ENCODE measurements around the gene FRAT1. TPM values are rescaled to one million over a fixed set of nuclear protein-coding genes. Genes with fewer than 3 reads are reported as not detected.

The FRAT1 gene
- polyA plus RNA-seq, 1 of the 3 experiments (the other 2 are of a cell fraction): 1.8 TPM

DNA sequence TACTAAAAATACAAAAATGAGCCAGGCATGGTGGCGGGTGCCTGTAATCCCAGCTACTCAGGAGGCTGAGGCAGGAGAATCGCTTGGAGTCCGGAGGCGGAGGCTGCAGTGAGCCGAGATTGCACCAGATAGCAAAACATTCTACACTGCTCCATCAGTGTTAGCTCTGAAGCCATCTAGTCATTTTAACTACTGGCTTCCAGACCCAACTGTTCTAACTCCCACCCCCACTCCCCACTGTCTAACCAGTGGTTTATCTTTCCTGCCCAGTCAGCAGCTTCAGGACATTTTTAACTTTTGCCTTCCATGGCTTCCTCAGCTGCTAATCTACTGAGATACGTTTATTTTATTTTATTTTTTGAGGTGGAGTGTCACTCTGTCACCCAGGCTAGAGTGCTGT is 6.2 kb upstream of the FRAT1 start:
- 57% methylated on average over 2 of the region's 6 CpGs for WGBS (ENCODE audit: low lambda C conversion rate)
- POLR2A ChIA-PET: no interaction called here
- CTCF ChIA-PET: no interaction called here

GRCh38 chr10:97314671-97315070 is 4.4 kb upstream of the FRAT1 start:
- ChIA-PET CTCF (interaction anchor here (1.0 to 1.7 kb wide), 3 partner anchors 16 to 36 kb away, joined by 3 to 4 read pairs (median 4); no protein-coding TSS in a partner anchor), POLR2A (no interaction called here)
- Histone ChIP-seq H3K9me2 (no peaks in the 10 kb centered on the region), H3K36me3 (replicated peaks in 1 of 2; ENCODE audit: control insufficient read depth in 1 of 2, insufficient read depth in 2 of 2, low read length in 1 of 2) (no peaks in the 10 kb centered on the region), H3K4me1 (ENCODE audit: control insufficient read depth in 1 of 2, insufficient read depth in 2 of 2, low read depth in 1 of 2, low read length in 1 of 2) (no peaks in the 10 kb centered on the region; a peak in 1 of 4 replicates), H3K79me2 (ENCODE audit: insufficient read depth) (no peaks in the 10 kb centered on the region), H3K27ac (ENCODE audit: low read depth in 2 of 2, low read length in 1 of 2) (no peak overlapping the region), H3K9ac (no peak overlapping the region), H3K4me2 (no peak overlapping the region), H3K4me3 (ENCODE audit: low read depth in 2 of 2, low read length in 1 of 2) (no peak overlapping the region), H3F3A (replicated peaks; ENCODE audit: insufficient read depth) (no peaks in the 10 kb centered on the region), H2AFZ (ENCODE audit: low read depth) (no peak overlapping the region), H3K9me3 (no peaks in the 10 kb centered on the region), H3K27me3 (ENCODE audit: insufficient read depth) (no peaks in the 10 kb centered on the region), H4K20me1 (ENCODE audit: insufficient read depth) (no peaks in the 10 kb centered on the region)
- WGBS (ENCODE audit: low lambda C conversion rate): 45% methylated on average over 4 of the region's 4 CpGs
- DNase-seq: no peak
- no peak for TF ChIP-seq SMC3 (IDR thresholded peaks at IDR 0.05; ENCODE audit: low read depth, low read length)
- no peak for TF ChIP-seq EP300 (IDR thresholded peaks at IDR 0.05; ENCODE audit: borderline replicate concordance in 1 of 2, low read depth in 1 of 2, low read length in 1 of 2)
- TF ChIP-seq TEAD4 (IDR thresholded peaks at IDR 0.05; ENCODE audit: borderline replicate concordance, insufficient read depth): no peak
- TF ChIP-seq, protein P1, sequence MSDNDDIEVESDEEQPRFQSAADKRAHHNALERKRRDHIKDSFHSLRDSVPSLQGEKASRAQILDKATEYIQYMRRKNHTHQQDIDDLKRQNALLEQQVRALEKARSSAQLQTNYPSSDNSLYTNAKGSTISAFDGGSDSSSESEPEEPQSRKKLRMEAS (IDR thresholded peaks at IDR 0.05; ENCODE audit: low read depth): no peak
- no peak for TF ChIP-seq YY1 (IDR thresholded peaks at IDR 0.05; ENCODE audit: low read depth)
- no peak for TF ChIP-seq ELF1 (IDR thresholded peaks at IDR 0.05)
- TF ChIP-seq TCF12 (IDR thresholded peaks at IDR 0.05): no peak
- TF ChIP-seq JUND (IDR thresholded peaks at IDR 0.05): no peak
- TF ChIP-seq, protein P2, sequence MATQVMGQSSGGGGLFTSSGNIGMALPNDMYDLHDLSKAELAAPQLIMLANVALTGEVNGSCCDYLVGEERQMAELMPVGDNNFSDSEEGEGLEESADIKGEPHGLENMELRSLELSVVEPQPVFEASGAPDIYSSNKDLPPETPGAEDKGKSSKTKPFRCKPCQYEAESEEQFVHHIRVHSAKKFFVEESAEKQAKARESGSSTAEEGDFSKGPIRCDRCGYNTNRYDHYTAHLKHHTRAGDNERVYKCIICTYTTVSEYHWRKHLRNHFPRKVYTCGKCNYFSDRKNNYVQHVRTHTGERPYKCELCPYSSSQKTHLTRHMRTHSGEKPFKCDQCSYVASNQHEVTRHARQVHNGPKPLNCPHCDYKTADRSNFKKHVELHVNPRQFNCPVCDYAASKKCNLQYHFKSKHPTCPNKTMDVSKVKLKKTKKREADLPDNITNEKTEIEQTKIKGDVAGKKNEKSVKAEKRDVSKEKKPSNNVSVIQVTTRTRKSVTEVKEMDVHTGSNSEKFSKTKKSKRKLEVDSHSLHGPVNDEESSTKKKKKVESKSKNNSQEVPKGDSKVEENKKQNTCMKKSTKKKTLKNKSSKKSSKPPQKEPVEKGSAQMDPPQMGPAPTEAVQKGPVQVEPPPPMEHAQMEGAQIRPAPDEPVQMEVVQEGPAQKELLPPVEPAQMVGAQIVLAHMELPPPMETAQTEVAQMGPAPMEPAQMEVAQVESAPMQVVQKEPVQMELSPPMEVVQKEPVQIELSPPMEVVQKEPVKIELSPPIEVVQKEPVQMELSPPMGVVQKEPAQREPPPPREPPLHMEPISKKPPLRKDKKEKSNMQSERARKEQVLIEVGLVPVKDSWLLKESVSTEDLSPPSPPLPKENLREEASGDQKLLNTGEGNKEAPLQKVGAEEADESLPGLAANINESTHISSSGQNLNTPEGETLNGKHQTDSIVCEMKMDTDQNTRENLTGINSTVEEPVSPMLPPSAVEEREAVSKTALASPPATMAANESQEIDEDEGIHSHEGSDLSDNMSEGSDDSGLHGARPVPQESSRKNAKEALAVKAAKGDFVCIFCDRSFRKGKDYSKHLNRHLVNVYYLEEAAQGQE (IDR thresholded peaks at IDR 0.05; ENCODE audit: low read depth, low read length): no peak
- TF ChIP-seq POLR2AphosphoS5 (IDR thresholded peaks at IDR 0.05; ENCODE audit: low read depth, low read length): no peak
- TF ChIP-seq MXI1 (IDR thresholded peaks at IDR 0.05; ENCODE audit: low read depth, low read length): no peak
- TF ChIP-seq SIN3A (IDR thresholded peaks at IDR 0.05; ENCODE audit: borderline replicate concordance, low read depth, low read length): no peak
- TF ChIP-seq, protein P3, sequence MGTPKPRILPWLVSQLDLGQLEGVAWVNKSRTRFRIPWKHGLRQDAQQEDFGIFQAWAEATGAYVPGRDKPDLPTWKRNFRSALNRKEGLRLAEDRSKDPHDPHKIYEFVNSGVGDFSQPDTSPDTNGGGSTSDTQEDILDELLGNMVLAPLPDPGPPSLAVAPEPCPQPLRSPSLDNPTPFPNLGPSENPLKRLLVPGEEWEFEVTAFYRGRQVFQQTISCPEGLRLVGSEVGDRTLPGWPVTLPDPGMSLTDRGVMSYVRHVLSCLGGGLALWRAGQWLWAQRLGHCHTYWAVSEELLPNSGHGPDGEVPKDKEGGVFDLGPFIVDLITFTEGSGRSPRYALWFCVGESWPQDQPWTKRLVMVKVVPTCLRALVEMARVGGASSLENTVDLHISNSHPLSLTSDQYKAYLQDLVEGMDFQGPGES (IDR thresholded peaks at IDR 0.05; ENCODE audit: low read depth, low read length): no peak
- TF ChIP-seq GATA2 (CRISPR knock-in tag; IDR thresholded peaks at IDR 0.05): no peak

More for the DNA sequence above, 6.2 kb upstream of the FRAT1 start:
- Histone ChIP-seq H4K20me1 (ENCODE audit: insufficient read depth) (no peaks in the 10 kb centered on the region), H3K27me3 (ENCODE audit: insufficient read depth) (no peaks in the 10 kb centered on the region), H3K36me3 (replicated peaks in 1 of 2; ENCODE audit: control insufficient read depth in 1 of 2, insufficient read depth in 2 of 2, low read length in 1 of 2) (no peaks in the 10 kb centered on the region), H3K4me1 (ENCODE audit: control insufficient read depth in 1 of 2, insufficient read depth in 2 of 2, low read depth in 1 of 2, low read length in 1 of 2) (no peaks in the 10 kb centered on the region), H3K9me3 (no peaks in the 10 kb centered on the region), H3K9ac (no peak overlapping the region), H3K79me2 (ENCODE audit: insufficient read depth) (no peaks in the 10 kb centered on the region), H3K4me3 (ENCODE audit: low read depth in 2 of 2, low read length in 1 of 2) (no peak overlapping the region), H3K4me2 (no peak overlapping the region), H3F3A (replicated peaks; ENCODE audit: insufficient read depth) (no peaks in the 10 kb centered on the region), H3K9me2 (no peaks in the 10 kb centered on the region), H3K27ac (ENCODE audit: low read depth in 2 of 2, low read length in 1 of 2) (no peak overlapping the region), H2AFZ (ENCODE audit: low read depth) (no peak overlapping the region)
- TF ChIP-seq RAD21 (IDR thresholded peaks at IDR 0.05; ENCODE audit: low read length) (no peak), GATA2 (CRISPR knock-in tag; IDR thresholded peaks at IDR 0.05) (no peak), NRF1 (IDR thresholded peaks at IDR 0.05; ENCODE audit: low read depth, low read length) (no peak), RFX5 (IDR thresholded peaks at IDR 0.05; ENCODE audit: low read length) (no peak), NFIC (IDR thresholded peaks at IDR 0.05; ENCODE audit: borderline replicate concordance) (no peak), RXRA (IDR thresholded peaks at IDR 0.05; ENCODE audit: borderline replicate concordance, low read depth) (no peak), EZH2phosphoT487 (IDR thresholded peaks at IDR 0.05; ENCODE audit: borderline replicate concordance, low read depth) (no peak), TEAD4 (IDR thresholded peaks at IDR 0.05; ENCODE audit: borderline replicate concordance, insufficient read depth) (no peak), YY1 (IDR thresholded peaks at IDR 0.05; ENCODE audit: low read depth) (no peak), CHD2 (IDR thresholded peaks at IDR 0.05; ENCODE audit: low read length, partially characterized antibody) (no peak), TAF1 (IDR thresholded peaks at IDR 0.05; ENCODE audit: borderline replicate concordance, low read depth, low read length) (no peak), RCOR1 (IDR thresholded peaks at IDR 0.05; ENCODE audit: low read length) (no peak), SIN3A (IDR thresholded peaks at IDR 0.05; ENCODE audit: borderline replicate concordance, low read depth, low read length) (no peak), POLR2AphosphoS5 (IDR thresholded peaks at IDR 0.05; ENCODE audit: low read depth, low read length) (no peak), GABPA (IDR thresholded peaks at IDR 0.05; ENCODE audit: low read depth) (no peak)
- TF ChIP-seq, protein P4, sequence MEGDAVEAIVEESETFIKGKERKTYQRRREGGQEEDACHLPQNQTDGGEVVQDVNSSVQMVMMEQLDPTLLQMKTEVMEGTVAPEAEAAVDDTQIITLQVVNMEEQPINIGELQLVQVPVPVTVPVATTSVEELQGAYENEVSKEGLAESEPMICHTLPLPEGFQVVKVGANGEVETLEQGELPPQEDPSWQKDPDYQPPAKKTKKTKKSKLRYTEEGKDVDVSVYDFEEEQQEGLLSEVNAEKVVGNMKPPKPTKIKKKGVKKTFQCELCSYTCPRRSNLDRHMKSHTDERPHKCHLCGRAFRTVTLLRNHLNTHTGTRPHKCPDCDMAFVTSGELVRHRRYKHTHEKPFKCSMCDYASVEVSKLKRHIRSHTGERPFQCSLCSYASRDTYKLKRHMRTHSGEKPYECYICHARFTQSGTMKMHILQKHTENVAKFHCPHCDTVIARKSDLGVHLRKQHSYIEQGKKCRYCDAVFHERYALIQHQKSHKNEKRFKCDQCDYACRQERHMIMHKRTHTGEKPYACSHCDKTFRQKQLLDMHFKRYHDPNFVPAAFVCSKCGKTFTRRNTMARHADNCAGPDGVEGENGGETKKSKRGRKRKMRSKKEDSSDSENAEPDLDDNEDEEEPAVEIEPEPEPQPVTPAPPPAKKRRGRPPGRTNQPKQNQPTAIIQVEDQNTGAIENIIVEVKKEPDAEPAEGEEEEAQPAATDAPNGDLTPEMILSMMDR (IDR thresholded peaks at IDR 0.05): no peak
- TF ChIP-seq, protein P1 (IDR thresholded peaks at IDR 0.05; ENCODE audit: low read depth): no peak
- no peak for DNase-seq

Data from SK-N-SH (cell line).